H9 (cell line): ENCODE data around the gene YOD1. TPM values are rescaled to one million over a fixed set of nuclear protein-coding genes. Genes with fewer than 3 reads are reported as not detected.

ENCODE experiments used
- DNase-seq: peaks from one replicate; pipeline ENCODE4 v3.0.0-alpha.2; 2017
- H2AFZ ChIP-seq: one replicate; pipeline ENCODE4 v1.6.1; 2013; ENCODE audit warnings: mild to moderate bottlenecking, low read length, control low read depth, moderate library complexity
- H2AK5ac ChIP-seq: 2 replicates; pipeline ENCODE4 v1.6.1; 2013; ENCODE audit warnings: low read length, control low read depth, mixed read lengths; ENCODE audit not compliant: insufficient read length
- H2BK120ac ChIP-seq: one replicate; pipeline ENCODE4 v1.6.1; 2013; ENCODE audit warnings: low read depth, mild to moderate bottlenecking, low read length, control low read depth, inconsistent platforms; ENCODE audit not compliant: poor library complexity, severe bottlenecking
- H2BK12ac ChIP-seq: 2 replicates; pipeline ENCODE4 v1.6.1; 2013; ENCODE audit warnings: low read length, control low read depth, mixed read lengths, low read depth; ENCODE audit not compliant: insufficient read length
- H2BK15ac ChIP-seq: 2 replicates; pipeline ENCODE4 v1.6.1; 2013; ENCODE audit warnings: low read depth, low read length, control low read depth
- H2BK20ac ChIP-seq: one replicate; pipeline ENCODE4 v1.6.1; 2013; ENCODE audit warnings: low read depth, mild to moderate bottlenecking, low read length, control low read depth, inconsistent platforms; ENCODE audit not compliant: poor library complexity, severe bottlenecking
- H2BK5ac ChIP-seq: 2 replicates; pipeline ENCODE4 v1.6.1; 2013; ENCODE audit warnings: low read length, control low read depth, mixed read lengths; ENCODE audit not compliant: insufficient read length
- H3K14ac ChIP-seq: 2 replicates; pipeline ENCODE4 v1.6.1; 2013; ENCODE audit warnings: low read length, control low read depth; ENCODE audit not compliant: insufficient read depth
- H3K18ac ChIP-seq: 2 replicates; pipeline ENCODE4 v1.6.1; 2013; ENCODE audit warnings: low read depth, mild to moderate bottlenecking, mixed read lengths, low read length, control low read depth; ENCODE audit not compliant: insufficient read length
- H3K23ac ChIP-seq: 2 replicates; pipeline ENCODE4 v1.6.1; 2013; ENCODE audit warnings: low read length, control low read depth, mixed read lengths, low read depth; ENCODE audit not compliant: insufficient read length
- H3K23me2 ChIP-seq: 2 replicates; pipeline ENCODE4 v1.6.1; 2013; ENCODE audit warnings: low read depth, mild to moderate bottlenecking, mixed read lengths, low read length, control low read depth; ENCODE audit not compliant: insufficient read length, poor library complexity, severe bottlenecking
- H3K27ac ChIP-seq: 2 replicates; pipeline ENCODE4 v1.5.1; 2013; ENCODE audit warnings: low read length, control low read depth, mixed read lengths, low read depth; ENCODE audit not compliant: insufficient read length
- H3K27me3 ChIP-seq: 2 replicates; pipeline ENCODE4 v1.6.1; 2013; ENCODE audit warnings: low read length, control low read depth, inconsistent platforms; ENCODE audit not compliant: insufficient read depth
- H3K4ac ChIP-seq: 2 replicates; pipeline ENCODE4 v1.6.1; 2013; ENCODE audit warnings: low read depth, mild to moderate bottlenecking, control low read depth, inconsistent platforms, low read length, moderate library complexity
- H3K4me1 ChIP-seq: 2 replicates; pipeline ENCODE4 v1.6.1; 2013; ENCODE audit warnings: low read length, control low read depth, inconsistent platforms; ENCODE audit not compliant: insufficient read depth
- H3K4me2 ChIP-seq: 2 replicates; pipeline ENCODE4 v1.6.1; 2013; ENCODE audit warnings: low read length, control low read depth, mixed read lengths; ENCODE audit not compliant: insufficient read length, insufficient read depth
- H3K56ac ChIP-seq: 2 replicates; pipeline ENCODE4 v1.6.1; 2013; ENCODE audit warnings: low read depth, mild to moderate bottlenecking, mixed read lengths, low read length, control low read depth; ENCODE audit not compliant: insufficient read length
- H3K79me1 ChIP-seq: 2 replicates; pipeline ENCODE4 v1.6.1; 2013; ENCODE audit warnings: low read depth, mild to moderate bottlenecking, moderate library complexity, low read length, control low read depth, inconsistent platforms; ENCODE audit not compliant: insufficient read depth, poor library complexity, severe bottlenecking
- H3K79me2 ChIP-seq: 2 replicates; pipeline ENCODE4 v1.6.1; 2013; ENCODE audit warnings: low read length, control low read depth, inconsistent platforms; ENCODE audit not compliant: insufficient read depth
- H3K9ac ChIP-seq: 2 replicates; pipeline ENCODE4 v1.6.1; 2013; ENCODE audit warnings: low read length, control low read depth, mixed read lengths; ENCODE audit not compliant: insufficient read length; ENCODE audit errors: extremely low read depth
- H3K9me3 ChIP-seq: one replicate; pipeline ENCODE4 v1.6.1; 2013; ENCODE audit warnings: low read depth, low read length, inconsistent platforms; ENCODE audit not compliant: control insufficient read depth
- H3T11ph ChIP-seq: one replicate; pipeline ENCODE4 v1.6.1; 2013; ENCODE audit warnings: mild to moderate bottlenecking, low read length, control low read depth, inconsistent platforms
- H4K20me1 ChIP-seq: one replicate; pipeline ENCODE4 v1.6.1; 2013; ENCODE audit not compliant: control insufficient read depth, insufficient read length, insufficient read depth
- H4K5ac ChIP-seq: 2 replicates; pipeline ENCODE4 v1.6.1; 2013; ENCODE audit warnings: low read depth, mild to moderate bottlenecking, mixed read lengths, low read length, control low read depth; ENCODE audit not compliant: insufficient read length
- H4K8ac ChIP-seq: replicated peaks from 2 replicates; pipeline ENCODE4 v1.6.1; 2013; ENCODE audit warnings: low read length, control low read depth, mixed read lengths, low read depth; ENCODE audit not compliant: insufficient read length
- H4K91ac ChIP-seq: 2 replicates; pipeline ENCODE4 v1.6.1; 2013; ENCODE audit warnings: low read depth, mild to moderate bottlenecking, moderate library complexity, mixed read lengths, low read length, control low read depth; ENCODE audit not compliant: insufficient read length
- H3K27ac Mint-ChIP-seq, 3 experiments: 2 replicates in 2 of 3; 3 replicates in 1 of 3; pipeline ENCODE4 v1.8.0; 2020 to 2021; ENCODE audit warnings: mixed read lengths in 3 of 3, mild to moderate bottlenecking in 1 of 3, moderate library complexity in 1 of 3
- H3K27me3 Mint-ChIP-seq: 2 replicates; pipeline ENCODE4 v1.8.0; 2021; ENCODE audit warnings: low read depth, mild to moderate bottlenecking, moderate library complexity, mixed read lengths
- H3K36me3 Mint-ChIP-seq, 3 experiments: 2 replicates in 2 of 3; 3 replicates in 1 of 3; pipeline ENCODE4 v1.8.0; 2020 to 2021; ENCODE audit warnings: low read depth in 3 of 3, mixed read lengths in 3 of 3; ENCODE audit not compliant: insufficient read depth in 1 of 3
- H3K4me1 Mint-ChIP-seq, 2 experiments: 2 replicates each; pipeline ENCODE4 v1.8.0; 2020; ENCODE audit warnings: mixed read lengths in 2 of 2
- H3K4me3 Mint-ChIP-seq, 2 experiments: 2 replicates in 1 of 2; 3 replicates in 1 of 2; pipeline ENCODE4 v1.8.0; 2020 to 2021; ENCODE audit warnings: mild to moderate bottlenecking in 2 of 2, mixed read lengths in 2 of 2, moderate library complexity in 1 of 2
- H3K9me3 Mint-ChIP-seq, 2 experiments: 2 replicates in 1 of 2; 3 replicates in 1 of 2; pipeline ENCODE4 v1.8.0; 2020; ENCODE audit warnings: mild to moderate bottlenecking in 2 of 2, mixed read lengths in 2 of 2, moderate library complexity in 1 of 2
- CTCF ChIP-seq: fragments of 200-600 bp; sonication (generic); conservative IDR thresholded peaks from 3 replicates; pipeline ENCODE4 v1.8.0; 2021; ENCODE audit warnings: antibody characterized with exemption, mild to moderate bottlenecking
- WGBS: extraction: QIAGEN DNeasy Blood & Tissue Kit; methylation state at CpG from one replicate; pipeline ENCODE4 v1.1.7; 2013; ENCODE audit warnings: missing lambda C conversion rate, low lambda C conversion rate, mixed read lengths; ENCODE audit not compliant: insufficient read length; ENCODE audit errors: extremely low coverage; 5-methylcytosine and 5-hydroxymethylcytosine counted together
- total RNA-seq: library from RNA; stranded (reverse); gene quantifications from 2 replicates; pipeline ENCODE4 v1.2.1, GENCODE V29; 2021

The YOD1 gene
- total RNA-seq, 1 experiment from 2014 or later: 8.6 TPM

GRCh38 chr1:207093944-207094343 lies 42.9 kb upstream of the YOD1 start:
- no peaks in the 10 kb centered on the region for H3K4me1 ChIP-seq
- H3K27me3 ChIP-seq: no peaks in the 10 kb centered on the region
- no peaks in the 10 kb centered on the region for H3K79me1 ChIP-seq
- no peak overlapping the region for H2AFZ ChIP-seq
- no peak overlapping the region for H4K5ac ChIP-seq
- no peaks in the 10 kb centered on the region for H4K20me1 ChIP-seq
- H3K23ac ChIP-seq: no peak overlapping the region
- no peak overlapping the region for H2AK5ac ChIP-seq
- Mint-ChIP-seq H3K36me3 (peaks cover 0 to 9% (median 0%) of the 10 kb centered on the region in 3 experiments; a peak in 4 of 7 replicates), H3K4me3 (no peak overlapping the region), H3K27ac (no peak overlapping the region), H3K27me3 (no peaks in the 10 kb centered on the region), H3K9me3 (peaks cover 15 to 17% of the 10 kb centered on the region in 2 experiments), H3K4me1 (no peaks in the 10 kb centered on the region)
- no peaks in the 10 kb centered on the region for H3K79me2 ChIP-seq
- H3K9me3 ChIP-seq: peaks cover 14% of the 10 kb centered on the region
- TF ChIP-seq CTCF: no peak
- no peak overlapping the region for H3K14ac ChIP-seq
- no peak overlapping the region for H4K8ac ChIP-seq
- H3K27ac ChIP-seq: no peak overlapping the region
- DNase-seq: no peak
- H2BK120ac ChIP-seq: no peak overlapping the region
- no CpG with 5 or more reads among the region's 2 CpGs for WGBS
- H4K91ac ChIP-seq: no peak overlapping the region
- H3K4ac ChIP-seq: no peak overlapping the region
- H2BK5ac ChIP-seq: no peak overlapping the region
- no peak overlapping the region for H2BK12ac ChIP-seq
- no peak overlapping the region for H3K9ac ChIP-seq
- no peak overlapping the region for H3K4me2 ChIP-seq
- H3K23me2 ChIP-seq: no peaks in the 10 kb centered on the region
- no peak overlapping the region for H2BK15ac ChIP-seq
- no peak overlapping the region for H3K18ac ChIP-seq
- no peak overlapping the region for H2BK20ac ChIP-seq
- no peak overlapping the region for H3T11ph ChIP-seq
- H3K56ac ChIP-seq: no peak overlapping the region
